Ectodermal cell (in vitro differentiated cells): ENCODE measurements around the gene NUBP1.
"Not testable (repeated sequence)": the region's sequence is repeated elsewhere in the genome, so short reads cannot be mapped to it uniquely, and the experiment has no call there.

Source experiments
- H3K27ac ChIP-seq: 2 replicates; pipeline ENCODE4 v1.7.0; 2013; ENCODE audit warnings: mild to moderate bottlenecking, low read depth, low read length; ENCODE audit not compliant: insufficient read depth, poor library complexity, severe bottlenecking
- H3K27me3 ChIP-seq: 2 replicates; pipeline ENCODE4 v1.7.0; 2013; ENCODE audit warnings: mild to moderate bottlenecking, low read length; ENCODE audit not compliant: insufficient read depth, control insufficient read depth, poor library complexity, severe bottlenecking
- H3K36me3 ChIP-seq: one replicate; pipeline ENCODE4 v1.7.0; 2013; ENCODE audit warnings: low read length; ENCODE audit not compliant: control insufficient read depth, insufficient read depth
- H3K4me1 ChIP-seq: one replicate; pipeline ENCODE4 v1.7.0; 2013; ENCODE audit warnings: low read length; ENCODE audit not compliant: control insufficient read depth, insufficient read depth
- H3K4me3 ChIP-seq: 2 replicates; pipeline ENCODE4 v1.7.0; 2013; ENCODE audit warnings: low read depth, low read length, control low read depth; ENCODE audit not compliant: insufficient read depth
- H3K9me3 ChIP-seq: 2 replicates; pipeline ENCODE4 v1.7.0; 2013; ENCODE audit warnings: mild to moderate bottlenecking, low read length, moderate library complexity; ENCODE audit not compliant: control insufficient read depth
- WGBS, 2 experiments: methylation state at CpG; one replicate each; pipeline ENCODE4 v1.1.7; 2013; ENCODE audit warnings: missing lambda C conversion rate in 2 of 2; 5-methylcytosine and 5-hydroxymethylcytosine counted together

Gene NUBP1

DNA sequence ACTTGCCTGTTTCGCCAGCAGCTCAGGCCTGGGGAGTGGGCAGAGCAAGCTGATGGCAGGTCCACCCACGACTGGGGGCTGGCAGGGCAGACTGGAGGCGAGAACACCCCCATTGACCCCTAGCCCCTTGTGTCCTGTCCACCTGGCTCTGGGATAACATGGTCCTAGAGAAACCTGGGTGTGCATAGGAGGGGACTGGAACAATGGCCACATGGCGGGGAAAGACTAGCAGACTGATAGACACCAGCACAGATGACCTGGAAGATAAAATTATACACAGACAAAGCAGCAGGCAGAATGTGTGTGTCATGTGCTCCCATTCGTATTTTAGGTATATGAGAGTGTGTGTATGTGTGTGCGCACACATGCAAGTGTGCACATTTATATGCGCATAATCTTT lies 23.5 kb downstream of the NUBP1 start:
- H3K4me3 ChIP-seq = no peak overlapping the region

DNA sequence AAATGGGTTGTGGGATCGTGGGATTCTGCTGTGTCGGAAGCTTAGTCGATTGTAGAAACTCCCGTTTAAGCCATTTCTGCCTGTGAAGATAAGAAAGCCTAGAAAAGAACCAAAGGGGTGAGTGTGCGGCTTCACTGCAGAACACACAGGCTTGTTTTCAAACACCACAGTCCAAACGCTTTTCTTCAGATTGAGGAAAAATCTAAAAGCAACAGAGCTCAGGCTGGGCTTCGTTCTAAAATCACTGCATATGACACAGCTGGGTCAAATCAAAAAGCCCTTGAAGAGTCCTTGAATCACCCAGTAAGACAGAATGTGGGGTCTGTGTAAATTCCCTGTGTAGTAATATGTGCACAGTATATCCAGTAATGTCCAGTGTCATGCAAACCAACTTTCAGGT lies 25.7 kb downstream of the NUBP1 start:
- Histone ChIP-seq H3K4me3 (no peak overlapping the region), H3K9me3 (no peaks in the 10 kb centered on the region), H3K4me1 (no peaks in the 10 kb centered on the region), H3K36me3 (peaks cover 15% of the 10 kb centered on the region), H3K27ac (no peak overlapping the region), H3K27me3 (no peaks in the 10 kb centered on the region)
- WGBS, 2 experiments = 85 to 89% methylated on average over 7 of the region's 7 CpGs

More for the DNA sequence above, 23.5 kb downstream of the NUBP1 start:
- WGBS, 2 experiments = 87% methylated on average over 7 of the region's 7 CpGs
- Histone ChIP-seq H3K27me3 (no peaks in the 10 kb centered on the region), H3K27ac (no peak overlapping the region), H3K4me1 (no peaks in the 10 kb centered on the region), H3K36me3 (peaks cover 33% of the 10 kb centered on the region), H3K9me3 (no peaks in the 10 kb centered on the region)

DNA sequence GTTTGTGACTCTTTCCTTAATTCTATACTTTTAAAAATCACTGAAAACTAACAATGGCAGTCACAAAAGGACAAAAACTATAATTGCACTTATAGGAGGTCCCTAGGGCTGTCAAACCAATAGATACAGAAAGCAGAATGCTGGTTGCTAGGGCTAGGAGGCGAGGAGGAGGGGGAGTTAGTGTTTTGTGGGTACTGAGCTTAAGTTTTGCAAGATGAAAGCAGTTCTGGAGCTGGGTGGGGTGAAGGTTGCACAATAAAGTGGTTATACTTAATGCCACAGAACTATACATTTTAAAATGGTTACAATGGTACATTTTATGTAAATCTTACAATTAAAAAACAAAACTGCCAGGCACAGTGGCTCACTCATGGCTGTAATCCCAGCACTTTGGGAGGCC lies 27.3 kb downstream of the NUBP1 start:
- Histone ChIP-seq H3K4me3 (no peak overlapping the region), H3K4me1 (no peaks in the 10 kb centered on the region)
- 86 to 88% methylated on average over 1 of the region's 1 CpG for WGBS, 2 experiments

DNA sequence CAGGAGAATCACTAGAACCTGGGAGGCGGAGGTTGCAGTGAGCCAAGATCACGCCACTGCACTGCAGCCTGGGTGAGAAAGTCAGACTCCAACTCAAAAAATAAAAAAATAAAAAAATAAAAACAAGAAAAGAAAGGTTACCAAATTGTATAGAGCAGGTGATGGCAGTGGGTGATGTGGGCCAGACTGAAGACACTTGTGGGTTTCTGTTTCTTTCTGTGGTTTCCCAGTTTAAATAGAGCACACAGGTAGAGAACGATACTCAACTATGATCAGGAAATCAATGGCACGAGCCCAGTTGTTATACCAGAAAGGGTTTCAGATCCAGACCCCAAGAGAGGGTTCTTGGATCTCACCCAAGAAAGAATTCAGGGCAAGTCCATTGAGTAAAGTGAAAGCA lies 32.6 kb downstream of the NUBP1 start:
- no peaks in the 10 kb centered on the region for H3K4me1 ChIP-seq
- H3K36me3 ChIP-seq = no peaks in the 10 kb centered on the region
- no peaks in the 10 kb centered on the region for H3K27me3 ChIP-seq
- no peak overlapping the region for H3K27ac ChIP-seq
- H3K4me3 ChIP-seq = no peak overlapping the region
- WGBS, 2 experiments = 91 to 96% methylated on average over 4 of the region's 4 CpGs
- H3K9me3 ChIP-seq = no peaks in the 10 kb centered on the region

More for the DNA sequence above, 27.3 kb downstream of the NUBP1 start:
- H3K9me3 ChIP-seq = no peaks in the 10 kb centered on the region
- no peaks in the 10 kb centered on the region for H3K27me3 ChIP-seq
- no peak overlapping the region for H3K27ac ChIP-seq
- peaks cover 5% of the 10 kb centered on the region for H3K36me3 ChIP-seq

DNA sequence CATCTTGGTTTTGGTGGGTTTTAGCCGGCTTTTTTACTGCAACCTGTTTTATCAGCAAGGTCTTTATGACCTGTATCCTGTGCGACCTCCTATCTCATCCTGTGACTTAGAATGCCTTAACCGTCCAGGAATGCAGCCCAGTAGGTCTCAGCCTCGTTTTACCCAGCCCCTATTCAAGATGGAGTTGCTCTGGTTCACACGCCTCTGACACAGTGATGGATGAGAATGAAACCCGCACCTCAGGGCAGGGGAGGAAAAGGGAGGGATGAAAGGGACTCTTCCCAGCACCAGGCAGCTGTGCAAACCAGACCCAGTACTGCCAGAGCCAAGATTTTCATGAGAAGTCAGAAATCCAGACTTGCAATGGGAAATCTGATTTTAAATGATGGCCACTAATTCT lies 33.3 kb downstream of the NUBP1 start:
- H3K27ac ChIP-seq, H3K9me3 ChIP-seq, H3K36me3 ChIP-seq, H3K4me3 ChIP-seq, H3K27me3 ChIP-seq, H3K4me1 ChIP-seq: not testable (repeated sequence)
- 82 to 86% methylated on average over 6 of the region's 6 CpGs for WGBS, 2 experiments

DNA sequence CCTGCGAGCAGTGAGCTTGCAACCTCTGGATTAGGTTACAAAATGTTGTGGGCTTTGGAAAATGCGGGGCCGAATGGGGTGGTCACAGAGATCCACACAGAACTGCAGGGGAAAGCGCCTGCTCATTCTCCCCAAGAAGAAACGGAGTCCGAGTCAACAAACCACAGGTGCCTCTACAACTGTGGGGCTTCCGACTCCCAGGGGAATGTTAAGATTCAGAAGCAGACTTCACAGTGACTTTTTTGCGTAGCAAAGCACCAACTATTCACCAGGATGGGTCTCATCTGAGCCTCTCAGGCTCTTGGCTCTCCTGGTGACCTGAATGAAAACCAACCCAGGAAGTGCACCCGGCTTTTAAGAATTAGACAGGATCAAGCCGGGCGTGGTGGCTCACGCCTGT lies 33.7 kb downstream of the NUBP1 start:
- 89 to 92% methylated on average over 12 of the region's 12 CpGs for WGBS, 2 experiments
- H3K27ac ChIP-seq = no peak overlapping the region

DNA sequence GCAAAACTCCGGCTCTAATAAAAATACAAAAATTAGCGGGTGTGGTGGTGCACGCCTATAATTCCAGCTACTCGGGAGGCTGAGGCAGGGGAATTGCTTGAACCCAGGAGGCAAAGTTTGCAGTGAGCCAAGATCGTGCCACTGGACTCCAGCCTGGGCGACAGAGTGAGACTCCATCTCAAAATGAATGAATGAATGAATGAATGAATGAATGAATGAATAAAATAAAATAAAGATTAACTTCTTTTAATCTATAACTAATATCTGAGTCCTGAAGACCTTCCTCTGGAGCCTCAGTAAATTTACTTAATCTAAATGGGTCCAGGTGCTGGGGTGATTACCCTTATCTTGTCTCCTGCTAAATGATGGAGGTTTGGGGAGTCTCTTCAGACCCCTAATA lies 36.3 kb downstream of the NUBP1 start:
- not testable (repeated sequence) for H3K36me3 ChIP-seq, H3K27me3 ChIP-seq, H3K4me1 ChIP-seq, H3K4me3 ChIP-seq, H3K27ac ChIP-seq, H3K9me3 ChIP-seq
- WGBS, 2 experiments = 94 to 96% methylated on average over 6 of the region's 6 CpGs

More for the DNA sequence above, 33.7 kb downstream of the NUBP1 start:
- H3K36me3 ChIP-seq = no peaks in the 10 kb centered on the region
- H3K9me3 ChIP-seq = no peaks in the 10 kb centered on the region
- no peaks in the 10 kb centered on the region for H3K27me3 ChIP-seq
- H3K4me1 ChIP-seq = no peaks in the 10 kb centered on the region
- H3K4me3 ChIP-seq = no peak overlapping the region

DNA sequence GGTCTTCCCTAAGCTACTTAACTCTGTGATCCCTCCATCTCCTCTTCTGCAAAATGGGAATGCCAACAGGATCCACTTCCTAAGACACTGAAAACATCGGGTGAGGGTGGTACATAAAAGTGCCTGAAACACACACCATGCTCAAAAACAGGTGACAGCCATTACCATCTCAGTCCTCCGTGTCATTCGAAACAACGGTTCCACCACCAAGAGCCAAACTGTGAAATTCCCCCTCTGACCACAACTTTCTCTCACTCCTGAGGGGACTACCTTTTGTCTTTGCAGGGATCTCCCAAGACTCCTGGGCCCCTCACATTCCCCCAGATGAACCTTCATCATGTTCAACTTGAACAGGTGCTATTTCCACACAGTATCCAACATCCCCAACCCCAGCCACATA lies 37.0 kb downstream of the NUBP1 start:
- Histone ChIP-seq H3K4me1 (no peaks in the 10 kb centered on the region), H3K27me3 (no peaks in the 10 kb centered on the region), H3K4me3 (no peak overlapping the region), H3K9me3 (no peaks in the 10 kb centered on the region), H3K27ac (no peak overlapping the region), H3K36me3 (no peaks in the 10 kb centered on the region)
- 94 to 96% methylated on average over 4 of the region's 4 CpGs for WGBS, 2 experiments

DNA sequence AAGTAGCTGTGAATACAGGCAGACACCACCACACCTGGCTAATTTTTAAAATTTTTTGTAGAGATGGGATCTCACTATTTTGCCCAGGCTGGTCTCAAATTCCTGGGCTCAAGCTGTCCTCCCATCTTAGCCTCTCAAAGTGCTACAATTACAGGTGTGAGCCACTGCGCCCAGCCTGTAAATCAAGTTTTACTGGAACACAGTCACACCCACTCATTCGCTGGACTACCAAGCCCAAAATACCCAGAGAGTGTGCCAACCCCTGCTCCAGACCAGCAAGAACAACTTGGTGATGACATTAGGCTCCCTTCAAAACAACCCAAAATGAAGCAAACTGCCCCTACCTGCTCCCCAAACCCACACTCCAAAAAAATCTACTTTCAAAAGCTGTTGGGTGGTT lies 39.0 kb downstream of the NUBP1 start:
- Histone ChIP-seq H3K4me1 (no peaks in the 10 kb centered on the region), H3K27me3 (no peaks in the 10 kb centered on the region), H3K9me3 (no peaks in the 10 kb centered on the region), H3K36me3 (no peaks in the 10 kb centered on the region), H3K4me3 (no peak overlapping the region), H3K27ac (no peak overlapping the region)
- 97 to 100% methylated on average over 2 of the region's 2 CpGs for WGBS, 2 experiments

DNA sequence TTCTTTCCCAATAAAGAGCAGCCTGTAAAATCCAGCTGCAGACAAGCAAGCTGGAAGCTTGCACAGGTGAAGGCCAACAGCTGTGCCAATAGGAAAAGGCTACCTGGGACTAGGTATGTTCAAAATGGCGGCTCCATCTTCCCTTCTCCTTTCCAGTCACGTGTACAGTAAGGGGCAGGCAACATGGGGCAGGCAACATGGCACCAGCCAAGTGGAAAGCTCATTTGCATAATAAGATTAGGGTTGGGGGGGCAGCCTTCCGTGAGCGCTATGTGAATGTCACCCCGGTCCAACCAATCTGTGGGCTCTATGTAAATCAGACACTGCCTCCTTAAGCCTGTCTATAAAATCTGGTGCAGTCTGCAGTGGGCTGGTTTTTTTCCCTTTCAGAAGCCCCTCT lies 43.7 kb downstream of the NUBP1 start:
- no peaks in the 10 kb centered on the region for H3K9me3 ChIP-seq
- no peaks in the 10 kb centered on the region for H3K4me1 ChIP-seq
- 80 to 83% methylated on average over 5 of the region's 5 CpGs for WGBS, 2 experiments
- H3K27ac ChIP-seq = no peak overlapping the region
- no peaks in the 10 kb centered on the region for H3K27me3 ChIP-seq
- no peaks in the 10 kb centered on the region for H3K36me3 ChIP-seq
- H3K4me3 ChIP-seq = no peak overlapping the region

DNA sequence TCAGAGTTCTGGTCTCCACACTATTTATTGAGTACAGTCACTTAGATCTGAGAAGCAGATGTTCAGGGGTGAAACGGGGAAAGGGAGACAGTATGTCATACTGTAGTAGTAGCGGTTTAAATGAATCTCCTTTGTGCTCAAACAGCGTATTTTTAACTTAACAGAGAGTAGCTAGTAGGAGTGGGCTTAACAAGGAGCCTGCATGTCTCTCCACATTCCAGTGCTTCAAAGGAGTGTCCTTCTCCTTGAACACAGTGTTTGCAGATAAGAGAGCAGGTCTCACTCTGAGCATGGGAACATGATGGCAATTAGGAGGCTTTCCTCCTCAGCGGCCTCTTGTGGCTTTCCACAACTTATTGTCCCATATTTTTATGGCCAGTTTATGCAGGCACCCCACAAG lies 45.0 kb downstream of the NUBP1 start:
- not testable (repeated sequence) for H3K9me3 ChIP-seq, H3K27ac ChIP-seq, H3K4me3 ChIP-seq, H3K27me3 ChIP-seq, H3K36me3 ChIP-seq, H3K4me1 ChIP-seq
- WGBS, 2 experiments = 90 to 94% methylated on average over 4 of the region's 4 CpGs
